Calu3 (cell line): ENCODE results near the gene RCOR3. TPM values are rescaled to one million over a fixed set of nuclear protein-coding genes. Genes with fewer than 3 reads are reported as not detected.
A peak's percentile ranks its signal among the peaks of the same experiment; 100 is the strongest.

ENCODE experiments used
- Bru-seq: library from RNA; stranded (reverse); fragments of 400-500 nt; gene quantifications from one replicate; lab custom pipeline; 2021; lab: Mats Ljungman, UMichigan
- BruChase-seq, 2 experiments: library from RNA; stranded (reverse); fragments of 400-500 nt; gene quantifications; one replicate each; lab custom pipeline; 2021; lab: Mats Ljungman, UMichigan
- BruUV-seq: library from RNA; stranded (reverse); fragments of 400-500 nt; replicated peaks from 2 replicates; lab custom pipeline; 2021; lab: Mats Ljungman, UMichigan
- CTCF ChIA-PET: fragments of 300-600 bp; sonication (Branson Sonifier 250); formaldehyde crosslinking; loops from one replicate; lab custom pipeline; 2022; ENCODE audit warnings: antibody characterized with exemption; lab: Charles Lee
- DNase-seq: peaks from one replicate; pipeline ENCODE4 v3.0.0; 2022
- H3K27ac Mint-ChIP-seq: one replicate; pipeline ENCODE4 v1.8.0; 2022; ENCODE audit warnings: mixed read lengths; ENCODE audit not compliant: unreplicated experiment
- H3K27me3 Mint-ChIP-seq: one replicate; pipeline ENCODE4 v1.8.0; 2022; ENCODE audit warnings: mixed read lengths; ENCODE audit not compliant: unreplicated experiment
- H3K36me3 Mint-ChIP-seq: one replicate; pipeline ENCODE4 v1.8.0; 2022; ENCODE audit warnings: mild to moderate bottlenecking, moderate library complexity, mixed read lengths; ENCODE audit not compliant: insufficient read depth, unreplicated experiment
- H3K4me1 Mint-ChIP-seq: one replicate; pipeline ENCODE4 v1.8.0; 2022; ENCODE audit warnings: mild to moderate bottlenecking, low read depth, mixed read lengths; ENCODE audit not compliant: unreplicated experiment
- H3K4me3 Mint-ChIP-seq: one replicate; pipeline ENCODE4 v1.8.0; 2022; ENCODE audit warnings: mild to moderate bottlenecking, low read depth, moderate library complexity, mixed read lengths; ENCODE audit not compliant: unreplicated experiment
- H3K9me3 Mint-ChIP-seq: one replicate; pipeline ENCODE4 v1.8.0; 2022; ENCODE audit warnings: low read depth, mixed read lengths; ENCODE audit not compliant: unreplicated experiment
- CTCF ChIP-seq: fragments of 200-600 bp; IDR thresholded peaks from one replicate; pipeline ENCODE4 v1.8.0; 2022; ENCODE audit warnings: antibody characterized with exemption; ENCODE audit not compliant: unreplicated experiment
- intact Hi-C: fragments of 100-400 bp; cut with micrococcal nuclease; formaldehyde crosslinking; loops from one replicate; pipeline ENCODE4 v1.10.0; 2022; ENCODE audit not compliant: unreplicated experiment
- long read RNA-seq: library from polyadenylated mRNA; stranded (forward); transcript quantifications from one replicate; pipeline ENCODE4 v2.0.0, GENCODE V29; 2022
- total RNA-seq: library from RNA; stranded (reverse); gene quantifications from 2 replicates; pipeline ENCODE4 v1.2.3, GENCODE V29; 2022

The RCOR3 gene
- 48.0 and 54.1 TPM in 2 replicates for total RNA-seq
- Bru-seq, nascent RNA = percentile 89 among the genes with signal in this experiment
- BruChase-seq, experiment 1, labeled RNA remaining after a 6-hour chase = percentile 76 among the genes with signal in this experiment
- BruChase-seq, experiment 2, labeled RNA remaining after a 2-hour chase = percentile 86 among the genes with signal in this experiment
- long read RNA-seq, transcript RCOR3-203 (12 exons, 2,041 nt) = major isoform, 5 of 30 reads
- long read RNA-seq, partial matches to known transcripts = 2 of 30 reads
- long read RNA-seq, other reads (novel, unspliced or antisense) = 15 of 30 reads

- H3K4me3 Mint-ChIP-seq = peak within 1 kb of the TSS; percentile 70
- no peaks in the 10 kb centered on the region for H3K27me3 Mint-ChIP-seq
- H3K36me3 Mint-ChIP-seq = peaks cover 46% of the 10 kb centered on the region
- peak; percentile 80 for TF ChIP-seq CTCF
- H3K4me1 Mint-ChIP-seq = peaks cover 18% of the 10 kb centered on the region
- H3K9me3 Mint-ChIP-seq = no peaks in the 10 kb centered on the region
- intact Hi-C loops = loop anchor here (10.0 kb wide), 1 partner anchor 814 kb away; no protein-coding TSS in a partner anchor
- peak; percentile 96 for DNase-seq
- CTCF ChIA-PET = interaction anchor here (0.7 to 1.3 kb wide), 7 partner anchors 15 to 256 kb away, joined by 3 to 5 read pairs (median 4); no protein-coding TSS in a partner anchor
- peak within 1 kb of the TSS; percentile 62 for H3K27ac Mint-ChIP-seq
- no TSS peak for BruUV-seq
Observed at GRCh38 chr1:211258756-211259637, at the start of gene RCOR3. Gene RCOR3 (plus strand): TSS chr1:211259366. CDS start chr1:211259561, 195 bp downstream.

GRCh38 chr1:211210052-211210451 is 49.1 kb upstream of the RCOR3 start:
- Mint-ChIP-seq H3K4me3 (no peak overlapping the region), H3K27me3 (no peaks in the 10 kb centered on the region), H3K9me3 (no peaks in the 10 kb centered on the region), H3K4me1 (no peaks in the 10 kb centered on the region), H3K36me3 (no peaks in the 10 kb centered on the region), H3K27ac (no peak overlapping the region)
- CTCF ChIA-PET = no interaction called here
- DNase-seq = no peak
- intact Hi-C loops = no loop called here
- TF ChIP-seq CTCF = no peak
- BruUV-seq = no TSS peak

GRCh38 chr1:211210965-211211364 is 48.2 kb upstream of the RCOR3 start:
- H3K9me3 Mint-ChIP-seq = no peaks in the 10 kb centered on the region
- H3K36me3 Mint-ChIP-seq = no peaks in the 10 kb centered on the region
- no peak overlapping the region for H3K27ac Mint-ChIP-seq
- TF ChIP-seq CTCF = no peak
- H3K27me3 Mint-ChIP-seq = no peaks in the 10 kb centered on the region
- no peak for DNase-seq
- CTCF ChIA-PET = interaction anchor here (0.5 kb wide), 1 partner anchor 19 kb away, joined by 4 read pairs; no protein-coding TSS in a partner anchor
- H3K4me3 Mint-ChIP-seq = no peak overlapping the region
- no peaks in the 10 kb centered on the region for H3K4me1 Mint-ChIP-seq
- intact Hi-C loops = no loop called here
- BruUV-seq = no TSS peak

- Mint-ChIP-seq H3K4me1 (no peaks in the 10 kb centered on the region), H3K36me3 (no peaks in the 10 kb centered on the region), H3K9me3 (no peaks in the 10 kb centered on the region), H3K27ac (no peak overlapping the region), H3K27me3 (no peaks in the 10 kb centered on the region), H3K4me3 (no peak overlapping the region)
- no peak for DNase-seq
- CTCF ChIA-PET = no interaction called here
- no peak for TF ChIP-seq CTCF
- intact Hi-C loops = no loop called here
- BruUV-seq = no TSS peak
Observed at GRCh38 chr1:211213702-211214101, 45.5 kb upstream of the RCOR3 start.
